ENCODE results near the gene SMDT1. TPM values are rescaled to one million over a fixed set of nuclear protein-coding genes. Genes with fewer than 3 reads are reported as not detected.
"Not testable (repeated sequence)": the region's sequence is repeated elsewhere in the genome, so short reads cannot be mapped to it uniquely, and the experiment has no call there.

The SMDT1 gene
- total RNA-seq, 1 donor from 2014 or later, result 80.6 TPM

GRCh38 chr22:42067671-42068251 lies 11.7 kb upstream of the SMDT1 start:
- H3K4me3 Mint-ChIP-seq, result no peak overlapping the region
- H3K4me1 Mint-ChIP-seq (ENCODE audit: unreplicated experiment), result peaks cover 15% of the 10 kb centered on the region
- no peaks in the 10 kb centered on the region for H3K27me3 Mint-ChIP-seq
- H3K27ac Mint-ChIP-seq, result peak overlapping the region; percentile 35
- H3K9me3 Mint-ChIP-seq, result no peaks in the 10 kb centered on the region
- peaks cover 17% of the 10 kb centered on the region for H3K36me3 Mint-ChIP-seq
- TF ChIP-seq, protein P1, sequence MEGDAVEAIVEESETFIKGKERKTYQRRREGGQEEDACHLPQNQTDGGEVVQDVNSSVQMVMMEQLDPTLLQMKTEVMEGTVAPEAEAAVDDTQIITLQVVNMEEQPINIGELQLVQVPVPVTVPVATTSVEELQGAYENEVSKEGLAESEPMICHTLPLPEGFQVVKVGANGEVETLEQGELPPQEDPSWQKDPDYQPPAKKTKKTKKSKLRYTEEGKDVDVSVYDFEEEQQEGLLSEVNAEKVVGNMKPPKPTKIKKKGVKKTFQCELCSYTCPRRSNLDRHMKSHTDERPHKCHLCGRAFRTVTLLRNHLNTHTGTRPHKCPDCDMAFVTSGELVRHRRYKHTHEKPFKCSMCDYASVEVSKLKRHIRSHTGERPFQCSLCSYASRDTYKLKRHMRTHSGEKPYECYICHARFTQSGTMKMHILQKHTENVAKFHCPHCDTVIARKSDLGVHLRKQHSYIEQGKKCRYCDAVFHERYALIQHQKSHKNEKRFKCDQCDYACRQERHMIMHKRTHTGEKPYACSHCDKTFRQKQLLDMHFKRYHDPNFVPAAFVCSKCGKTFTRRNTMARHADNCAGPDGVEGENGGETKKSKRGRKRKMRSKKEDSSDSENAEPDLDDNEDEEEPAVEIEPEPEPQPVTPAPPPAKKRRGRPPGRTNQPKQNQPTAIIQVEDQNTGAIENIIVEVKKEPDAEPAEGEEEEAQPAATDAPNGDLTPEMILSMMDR (conservative IDR thresholded peaks at IDR 0.05), result no peak
- DNase-seq (ENCODE audit: extremely low spot score, unreplicated experiment), result no peak

GRCh38 chr22:42068291-42068690 lies 11.2 kb upstream of the SMDT1 start:
- no peak overlapping the region for H3K4me3 Mint-ChIP-seq
- H3K36me3 Mint-ChIP-seq, result peaks cover 17% of the 10 kb centered on the region
- TF ChIP-seq, protein P1 (conservative IDR thresholded peaks at IDR 0.05), result no peak
- H3K4me1 Mint-ChIP-seq (ENCODE audit: unreplicated experiment), result peaks cover 21% of the 10 kb centered on the region
- no peaks in the 10 kb centered on the region for H3K27me3 Mint-ChIP-seq
- DNase-seq (ENCODE audit: extremely low spot score, unreplicated experiment), result no peak
- H3K27ac Mint-ChIP-seq, result no peak overlapping the region
- no peaks in the 10 kb centered on the region for H3K9me3 Mint-ChIP-seq

GRCh38 chr22:42069801-42070516 lies 9.5 kb upstream of the SMDT1 start:
- Mint-ChIP-seq H3K9me3 (no peaks in the 10 kb centered on the region), H3K4me1 (ENCODE audit: unreplicated experiment) (peaks cover 24% of the 10 kb centered on the region), H3K27ac (peak overlapping the region; percentile 96), H3K4me3 (peak overlapping the region; percentile 95), H3K36me3 (peaks cover 13% of the 10 kb centered on the region), H3K27me3 (no peaks in the 10 kb centered on the region)
- DNase-seq (ENCODE audit: extremely low spot score, unreplicated experiment), result no peak
- TF ChIP-seq, protein P1 (conservative IDR thresholded peaks at IDR 0.05), result no peak

GRCh38 chr22:42070517-42071422 lies 8.7 kb upstream of the SMDT1 start, which contains the start of gene NAGA:
Gene NAGA, minus strand, starts transcription at chr22:42070812. Its CDS starts 515 bp downstream, at chr22:42070297.
- H3K27me3 Mint-ChIP-seq, result no peaks in the 10 kb centered on the region
- TF ChIP-seq, protein P1 (conservative IDR thresholded peaks at IDR 0.05), result no peak
- peak; percentile 94 for DNase-seq (ENCODE audit: extremely low spot score, unreplicated experiment)
- H3K9me3 Mint-ChIP-seq, result no peaks in the 10 kb centered on the region
- H3K27ac Mint-ChIP-seq, result peak within 1 kb of the TSS; percentile 96
- H3K4me1 Mint-ChIP-seq (ENCODE audit: unreplicated experiment), result peaks cover 27% of the 10 kb centered on the region
- peak within 1 kb of the TSS; percentile 95 for H3K4me3 Mint-ChIP-seq
- peaks cover 4% of the 10 kb centered on the region for H3K36me3 Mint-ChIP-seq

- not testable (repeated sequence) for H3K36me3 Mint-ChIP-seq; DNase-seq (ENCODE audit: extremely low spot score, unreplicated experiment); H3K9me3 Mint-ChIP-seq; H3K27me3 Mint-ChIP-seq
- H3K4me3 Mint-ChIP-seq, result peak overlapping the region; percentile 95
- peak overlapping the region; percentile 96 for H3K27ac Mint-ChIP-seq
- peaks cover 27% of the 10 kb centered on the region for H3K4me1 Mint-ChIP-seq (ENCODE audit: unreplicated experiment)
These were observed 8.0 kb upstream of the SMDT1 start for GRCh38 chr22:42071508-42071907.

All from type B pancreatic cell (in vitro differentiated cells).